ENCODE measurements around the gene CTDNEP1.

Gene CTDNEP1

DNA sequence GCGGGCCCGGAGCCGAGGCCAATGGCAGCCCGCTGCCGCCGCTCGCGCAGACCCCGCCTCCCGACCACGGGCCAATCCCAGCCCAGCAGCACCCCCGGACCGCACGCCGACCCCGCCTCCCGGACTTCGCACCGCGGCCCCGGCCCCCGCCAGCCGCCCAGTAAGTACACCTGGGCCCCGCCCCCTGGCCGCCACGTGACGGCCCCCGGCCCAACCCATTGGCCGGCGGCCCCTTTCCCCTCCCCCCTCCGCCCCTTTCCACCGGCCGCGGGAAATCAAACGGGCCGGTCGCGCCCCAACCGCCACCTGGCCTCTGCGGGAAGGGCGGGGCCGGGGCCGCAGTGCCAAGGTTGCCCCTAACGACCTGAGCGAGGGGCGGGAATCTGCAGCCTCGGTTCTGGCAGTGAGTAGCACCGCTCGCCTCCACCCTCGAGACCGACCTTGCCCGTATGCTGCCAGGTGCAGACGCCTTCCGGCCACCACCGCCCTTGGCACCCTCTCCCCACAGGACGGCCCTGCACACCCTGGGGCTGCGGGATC lies 43.1 kb upstream of the CTDNEP1 start, which contains the start of gene YBX2:
YBX2 (minus strand) TSS at position 26 of the 540 bp plus-strand sequence. CDS start 139 bp downstream, outside the sequence.
- TF ChIP-seq, protein P1, sequence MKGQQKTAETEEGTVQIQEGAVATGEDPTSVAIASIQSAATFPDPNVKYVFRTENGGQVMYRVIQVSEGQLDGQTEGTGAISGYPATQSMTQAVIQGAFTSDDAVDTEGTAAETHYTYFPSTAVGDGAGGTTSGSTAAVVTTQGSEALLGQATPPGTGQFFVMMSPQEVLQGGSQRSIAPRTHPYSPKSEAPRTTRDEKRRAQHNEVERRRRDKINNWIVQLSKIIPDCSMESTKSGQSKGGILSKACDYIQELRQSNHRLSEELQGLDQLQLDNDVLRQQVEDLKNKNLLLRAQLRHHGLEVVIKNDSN (IDR thresholded peaks at IDR 0.05) = peak; percentile 90
- TF ChIP-seq, protein P2, sequence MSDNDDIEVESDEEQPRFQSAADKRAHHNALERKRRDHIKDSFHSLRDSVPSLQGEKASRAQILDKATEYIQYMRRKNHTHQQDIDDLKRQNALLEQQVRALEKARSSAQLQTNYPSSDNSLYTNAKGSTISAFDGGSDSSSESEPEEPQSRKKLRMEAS (IDR thresholded peaks at IDR 0.05) = peak; percentile 88
- TF ChIP-seq EP300 (IDR thresholded peaks at IDR 0.05; ENCODE audit: borderline replicate concordance) = no peak

DNA sequence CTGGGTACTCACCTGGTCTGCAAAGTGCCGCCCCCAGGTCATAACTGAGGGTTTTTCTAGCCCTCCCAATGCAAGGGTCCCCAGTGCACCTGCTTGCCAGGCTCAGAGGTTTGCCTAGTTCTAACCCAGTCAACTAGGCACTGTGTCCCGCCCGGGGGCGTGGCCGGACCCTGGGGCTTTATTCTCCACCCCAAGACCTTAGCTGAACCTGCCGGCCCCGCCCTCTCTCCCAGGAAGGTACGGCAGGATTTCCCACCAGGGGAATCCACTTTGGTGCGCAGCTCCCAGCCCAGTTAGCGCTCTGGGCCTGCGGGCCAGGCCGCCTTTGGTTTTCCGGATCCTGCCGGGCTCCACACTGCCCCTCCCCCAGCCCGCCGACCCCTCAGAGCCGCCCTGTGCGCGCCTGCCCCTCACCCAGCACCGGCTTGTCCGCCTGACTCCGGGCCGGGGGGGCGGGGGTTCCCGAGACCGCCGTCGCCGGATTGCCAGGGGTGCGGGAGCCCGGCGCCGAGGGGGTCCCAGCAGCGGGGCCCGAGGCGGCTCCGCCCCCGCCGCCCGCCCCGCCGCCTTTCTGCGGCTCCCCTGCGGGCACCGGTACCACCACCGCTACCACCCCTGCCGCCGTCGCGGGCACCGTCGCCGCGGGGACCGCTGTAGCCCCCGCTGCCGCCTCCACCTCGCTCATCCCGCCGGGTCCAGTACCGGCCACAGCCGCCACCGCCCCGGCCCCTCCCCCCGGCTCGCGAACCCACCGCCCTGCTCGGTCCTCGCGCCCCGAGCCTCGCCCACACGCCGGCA lies 42.5 kb upstream of the CTDNEP1 start:
- no peak for TF ChIP-seq NFIC (IDR thresholded peaks at IDR 0.05)
- no peak for TF ChIP-seq TEAD4 (IDR thresholded peaks at IDR 0.05)

- TF ChIP-seq CREB1 (IDR thresholded peaks at IDR 0.05; ENCODE audit: low read depth) (no peak), CEBPB (IDR thresholded peaks at IDR 0.05) (no peak), NFIC (IDR thresholded peaks at IDR 0.05) (no peak), RAD21 (IDR thresholded peaks at IDR 0.05; ENCODE audit: low read depth) (no peak), TAF1 (IDR thresholded peaks at IDR 0.05; ENCODE audit: low read depth) (no peak), EGR1 (IDR thresholded peaks at IDR 0.05) (no peak), ZBTB7A (IDR thresholded peaks at IDR 0.05; ENCODE audit: low read depth) (no peak), EP300 (IDR thresholded peaks at IDR 0.05; ENCODE audit: borderline replicate concordance) (no peak), FOXM1 (IDR thresholded peaks at IDR 0.05; ENCODE audit: borderline replicate concordance, low read depth) (no peak), REST (IDR thresholded peaks at IDR 0.05; ENCODE audit: low read depth) (no peak), TEAD4 (IDR thresholded peaks at IDR 0.05) (no peak), TCF12 (IDR thresholded peaks at IDR 0.05; ENCODE audit: low read depth) (no peak)
- TF ChIP-seq, protein P2 (IDR thresholded peaks at IDR 0.05) = no peak
- TF ChIP-seq, protein P1 (IDR thresholded peaks at IDR 0.05) = no peak
Observed at GRCh38 chr17:7293159-7293558, 41.6 kb upstream of the CTDNEP1 start.

GRCh38 chr17:7292729-7293128 lies 41.2 kb upstream of the CTDNEP1 start:
- TF ChIP-seq YY1 (IDR thresholded peaks at IDR 0.05; ENCODE audit: low read depth) (no peak), NFIC (IDR thresholded peaks at IDR 0.05) (no peak), FOXM1 (IDR thresholded peaks at IDR 0.05; ENCODE audit: borderline replicate concordance, low read depth) (no peak), TCF12 (IDR thresholded peaks at IDR 0.05; ENCODE audit: low read depth) (no peak), CEBPB (IDR thresholded peaks at IDR 0.05) (no peak), TEAD4 (IDR thresholded peaks at IDR 0.05) (no peak), EGR1 (IDR thresholded peaks at IDR 0.05) (no peak), CREB1 (IDR thresholded peaks at IDR 0.05; ENCODE audit: low read depth) (no peak), TAF1 (IDR thresholded peaks at IDR 0.05; ENCODE audit: low read depth) (no peak)
- TF ChIP-seq, protein P2 (IDR thresholded peaks at IDR 0.05) = no peak

GRCh38 chr17:7292194-7292593 lies 40.7 kb upstream of the CTDNEP1 start:
- no peak for TF ChIP-seq NFIC (IDR thresholded peaks at IDR 0.05)
- no peak for TF ChIP-seq ZBTB7A (IDR thresholded peaks at IDR 0.05; ENCODE audit: low read depth)
- TF ChIP-seq YY1 (IDR thresholded peaks at IDR 0.05; ENCODE audit: low read depth) = no peak
- no peak for TF ChIP-seq TCF12 (IDR thresholded peaks at IDR 0.05; ENCODE audit: low read depth)
- TF ChIP-seq, protein P2 (IDR thresholded peaks at IDR 0.05) = no peak
- TF ChIP-seq TAF1 (IDR thresholded peaks at IDR 0.05; ENCODE audit: low read depth) = no peak
- no peak for TF ChIP-seq EGR1 (IDR thresholded peaks at IDR 0.05)
- TF ChIP-seq, protein P1 (IDR thresholded peaks at IDR 0.05) = no peak
- no peak for TF ChIP-seq FOXM1 (IDR thresholded peaks at IDR 0.05; ENCODE audit: borderline replicate concordance, low read depth)
- no peak for TF ChIP-seq REST (IDR thresholded peaks at IDR 0.05; ENCODE audit: low read depth)
- no peak for TF ChIP-seq RAD21 (IDR thresholded peaks at IDR 0.05; ENCODE audit: low read depth)
- TF ChIP-seq TEAD4 (IDR thresholded peaks at IDR 0.05) = no peak
- no peak for TF ChIP-seq CEBPB (IDR thresholded peaks at IDR 0.05)
- TF ChIP-seq CREB1 (IDR thresholded peaks at IDR 0.05; ENCODE audit: low read depth) = no peak

Data from Ishikawa (cell line).